Ishikawa (cell line): ENCODE measurements around the gene CMPK1.

Source experiments
- CEBPB ChIP-seq: IDR thresholded peaks from 2 replicates; pipeline ENCODE4 v1.6.1; 2012
- EP300 ChIP-seq: IDR thresholded peaks from 2 replicates; pipeline ENCODE4 v1.6.1; 2012; ENCODE audit warnings: borderline replicate concordance
- FOXM1 ChIP-seq: IDR thresholded peaks from 2 replicates; pipeline ENCODE4 v1.6.1; 2012; ENCODE audit warnings: low read depth, borderline replicate concordance
- MAX ChIP-seq: IDR thresholded peaks from 2 replicates; pipeline ENCODE4 v1.6.1; 2012
- RAD21 ChIP-seq: IDR thresholded peaks from 2 replicates; pipeline ENCODE4 v1.6.1; 2012; ENCODE audit warnings: low read depth
- REST ChIP-seq: IDR thresholded peaks from 2 replicates; pipeline ENCODE4 v1.6.1; 2012; ENCODE audit warnings: low read depth, mild to moderate bottlenecking
- TAF1 ChIP-seq: IDR thresholded peaks from 2 replicates; pipeline ENCODE4 v1.6.1; 2012; ENCODE audit warnings: low read depth, mild to moderate bottlenecking
- TEAD4 ChIP-seq: IDR thresholded peaks from 2 replicates; pipeline ENCODE4 v1.6.1; 2012
- USF1 ChIP-seq: IDR thresholded peaks from 2 replicates; pipeline ENCODE4 v1.6.1; 2012
- YY1 ChIP-seq: IDR thresholded peaks from 2 replicates; pipeline ENCODE4 v1.6.1; 2012; ENCODE audit warnings: low read depth

GRCh38 chr1:47337350-47337749 lies 3.8 kb downstream of the CMPK1 start:
- TF ChIP-seq TAF1 = no peak
- no peak for TF ChIP-seq YY1
- no peak for TF ChIP-seq EP300
- no peak for TF ChIP-seq CEBPB
- no peak for TF ChIP-seq FOXM1
- no peak for TF ChIP-seq RAD21
- TF ChIP-seq REST = no peak
- no peak for TF ChIP-seq MAX
- TF ChIP-seq TEAD4 = no peak
- no peak for TF ChIP-seq USF1
